BJ (cell line): ENCODE results near the gene UBA3. TPM values are rescaled to one million over a fixed set of nuclear protein-coding genes. Genes with fewer than 3 reads are reported as not detected.

Experiments
- CTCF ChIA-PET: fragments of 350-600 bp; formaldehyde crosslinking; extraction: SDS; loops from one replicate; lab custom pipeline; 2021; ENCODE audit warnings: antibody characterized with exemption, inconsistent platforms; lab: Yijun Ruan, JAX
- POLR2A ChIA-PET: fragments of 300-600 bp; sonication (Branson Sonifier 250); formaldehyde crosslinking; extraction: SDS; loops from one replicate; lab custom pipeline; 2021; ENCODE audit warnings: antibody characterized with exemption; lab: Charles Lee
- DNase-seq: peaks from one replicate; pipeline ENCODE4 v3.0.0-alpha.2; 2011; ENCODE audit warnings: low read depth
- H3K27me3 ChIP-seq: 2 replicates; pipeline ENCODE4 v1.6.0; 2011; ENCODE audit warnings: low read length; ENCODE audit not compliant: control insufficient read depth, insufficient read depth
- H3K36me3 ChIP-seq: 2 replicates; pipeline ENCODE4 v1.5.1; 2011; ENCODE audit warnings: low read length; ENCODE audit not compliant: control insufficient read depth, insufficient read depth
- H3K4me3 ChIP-seq: 2 replicates; pipeline ENCODE4 v1.5.1; 2011; ENCODE audit warnings: low read depth, mild to moderate bottlenecking, control low read depth, low read length
- polyA plus RNA-seq: library from polyadenylated mRNA; depleted of rRNA; stranded (reverse); fragments of >200 nt; gene quantifications from 2 replicates; pipeline ENCODE4 v1.2.3, GENCODE V29; 2011
- TF ChIP-seq, protein P1 (sequence below): IDR thresholded peaks from 2 replicates; pipeline ENCODE4 v1.5.1; 2011; ENCODE audit warnings: low read depth, mild to moderate bottlenecking, control low read depth, inconsistent platforms, low read length, moderate library complexity; ENCODE audit not compliant: insufficient read depth

UBA3 gene
- polyA plus RNA-seq, 1 experiment: 36.6 TPM

DNA sequence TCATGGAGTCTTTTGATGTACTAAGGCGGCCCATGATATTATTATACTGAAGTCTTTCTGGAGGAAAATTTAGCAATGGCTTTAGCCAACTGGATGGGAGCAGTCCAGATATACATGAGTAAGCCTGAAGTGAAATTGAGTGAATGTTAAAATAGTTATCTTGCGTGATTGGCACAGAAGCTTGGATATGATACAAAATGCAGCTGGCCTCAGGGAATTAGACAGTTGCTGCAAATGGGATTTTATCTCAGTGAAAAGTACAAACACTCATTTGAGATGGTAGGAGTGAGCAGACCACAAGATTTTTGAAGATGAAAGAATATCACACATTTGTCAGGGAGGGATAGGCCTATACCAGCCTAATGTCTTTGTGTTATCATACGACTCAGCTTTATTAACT is 33.4 kb upstream of the UBA3 start:
- CTCF ChIA-PET: interaction anchor here (0.7 to 1.0 kb wide), 2 partner anchors 8 to 62 kb away, joined by 3 read pairs; no protein-coding TSS in a partner anchor
- POLR2A ChIA-PET: no interaction called here
- Histone ChIP-seq H3K27me3 (no peaks in the 10 kb centered on the region), H3K4me3 (no peak overlapping the region), H3K36me3 (no peaks in the 10 kb centered on the region)
- no peak for DNase-seq
- TF ChIP-seq, protein P1, sequence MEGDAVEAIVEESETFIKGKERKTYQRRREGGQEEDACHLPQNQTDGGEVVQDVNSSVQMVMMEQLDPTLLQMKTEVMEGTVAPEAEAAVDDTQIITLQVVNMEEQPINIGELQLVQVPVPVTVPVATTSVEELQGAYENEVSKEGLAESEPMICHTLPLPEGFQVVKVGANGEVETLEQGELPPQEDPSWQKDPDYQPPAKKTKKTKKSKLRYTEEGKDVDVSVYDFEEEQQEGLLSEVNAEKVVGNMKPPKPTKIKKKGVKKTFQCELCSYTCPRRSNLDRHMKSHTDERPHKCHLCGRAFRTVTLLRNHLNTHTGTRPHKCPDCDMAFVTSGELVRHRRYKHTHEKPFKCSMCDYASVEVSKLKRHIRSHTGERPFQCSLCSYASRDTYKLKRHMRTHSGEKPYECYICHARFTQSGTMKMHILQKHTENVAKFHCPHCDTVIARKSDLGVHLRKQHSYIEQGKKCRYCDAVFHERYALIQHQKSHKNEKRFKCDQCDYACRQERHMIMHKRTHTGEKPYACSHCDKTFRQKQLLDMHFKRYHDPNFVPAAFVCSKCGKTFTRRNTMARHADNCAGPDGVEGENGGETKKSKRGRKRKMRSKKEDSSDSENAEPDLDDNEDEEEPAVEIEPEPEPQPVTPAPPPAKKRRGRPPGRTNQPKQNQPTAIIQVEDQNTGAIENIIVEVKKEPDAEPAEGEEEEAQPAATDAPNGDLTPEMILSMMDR: no peak

DNA sequence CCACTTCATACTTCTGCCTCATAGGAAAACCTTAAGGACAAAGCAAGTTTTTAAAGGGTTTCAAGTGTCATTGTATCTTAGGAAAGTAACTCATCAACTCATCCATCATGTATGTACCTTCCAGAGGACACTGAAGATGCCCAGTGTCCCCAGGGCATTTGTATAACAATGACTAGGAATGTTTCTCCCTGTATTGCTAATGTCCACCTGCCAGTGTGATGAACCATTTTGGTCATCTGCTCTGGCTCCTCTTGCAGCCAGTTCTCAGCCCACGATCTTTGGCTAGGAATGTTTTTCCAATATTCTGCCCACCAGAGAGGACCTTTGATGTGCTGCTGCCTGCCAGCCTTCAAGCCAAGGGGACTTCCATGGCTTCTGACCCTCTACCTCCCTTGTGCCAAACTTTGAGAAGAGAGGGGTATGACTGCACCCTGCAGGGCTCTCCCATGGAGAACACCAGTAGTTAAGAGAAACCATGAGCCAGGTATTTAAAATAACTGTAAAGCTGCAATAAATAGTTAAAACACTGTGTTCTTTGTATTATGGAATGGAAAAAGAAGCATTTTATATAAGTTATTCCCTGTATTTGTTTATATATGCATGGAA is 30.9 kb upstream of the UBA3 start:
- no peak overlapping the region for H3K4me3 ChIP-seq
- no peak for DNase-seq
- POLR2A ChIA-PET: no interaction called here

DNA sequence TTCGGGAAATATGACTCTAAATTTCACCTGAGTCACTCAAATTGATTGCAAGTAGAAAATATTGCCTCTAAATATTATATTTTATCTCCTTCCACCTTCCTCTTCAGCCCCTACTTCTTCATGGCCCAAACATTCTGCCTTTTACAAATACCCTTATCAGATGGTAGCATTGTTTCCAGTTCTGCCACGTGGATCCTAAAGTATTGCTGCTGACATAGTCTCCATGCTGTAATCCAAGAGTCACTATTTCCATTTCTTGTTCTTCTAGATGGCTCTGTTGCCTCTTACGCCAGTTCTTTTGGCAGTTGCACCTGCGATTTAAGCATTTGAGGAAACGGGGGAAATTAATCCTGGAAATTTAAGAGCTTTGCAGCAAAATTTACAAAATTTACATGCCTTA is 28.6 kb upstream of the UBA3 start:
- CTCF ChIA-PET: interaction anchor here (8.0 kb wide), 1 partner anchor 12 kb away, joined by 75 read pairs; the partner anchor contains the start of gene LMOD3
- Histone ChIP-seq H3K36me3 (no peaks in the 10 kb centered on the region), H3K4me3 (no peak overlapping the region), H3K27me3 (no peaks in the 10 kb centered on the region)
- no peak for DNase-seq
- POLR2A ChIA-PET: no interaction called here
- TF ChIP-seq, protein P1: no peak

More for the DNA sequence above, 30.9 kb upstream of the UBA3 start:
- TF ChIP-seq, protein P1: no peak
- Histone ChIP-seq H3K27me3 (no peaks in the 10 kb centered on the region), H3K36me3 (no peaks in the 10 kb centered on the region)
- CTCF ChIA-PET: interaction anchor here (8.0 kb wide), 1 partner anchor 9 kb away, joined by 75 read pairs; the partner anchor contains the start of gene LMOD3

DNA sequence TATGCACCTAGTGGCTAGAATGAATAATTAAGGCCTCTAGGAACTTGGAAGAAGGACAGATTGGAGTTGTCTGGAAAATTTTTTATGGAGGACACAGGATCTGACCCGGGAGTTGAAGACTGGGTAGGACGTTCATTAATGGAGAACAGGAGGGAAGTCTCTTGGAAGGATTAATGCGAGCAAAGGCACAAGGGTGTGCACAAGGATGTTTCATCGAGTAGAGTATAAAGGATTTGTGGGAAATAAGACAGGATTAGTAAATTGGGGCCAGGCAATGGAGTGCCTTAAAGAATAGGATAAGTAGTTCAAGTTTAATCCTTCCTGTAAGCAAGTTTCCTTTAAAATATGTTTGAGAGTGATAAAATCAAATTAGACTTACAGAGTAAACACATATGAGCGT is 27.7 kb upstream of the UBA3 start:
- CTCF ChIA-PET: interaction anchor here (0.6 to 8.0 kb wide), 2 partner anchors 13 to 205 kb away, joined by 6 to 75 read pairs; partner anchors contain the start of gene LMOD3
- no peak for DNase-seq
- TF ChIP-seq, protein P1: no peak
- Histone ChIP-seq H3K36me3 (no peaks in the 10 kb centered on the region), H3K27me3 (no peaks in the 10 kb centered on the region), H3K4me3 (no peak overlapping the region)
- POLR2A ChIA-PET: no interaction called here

DNA sequence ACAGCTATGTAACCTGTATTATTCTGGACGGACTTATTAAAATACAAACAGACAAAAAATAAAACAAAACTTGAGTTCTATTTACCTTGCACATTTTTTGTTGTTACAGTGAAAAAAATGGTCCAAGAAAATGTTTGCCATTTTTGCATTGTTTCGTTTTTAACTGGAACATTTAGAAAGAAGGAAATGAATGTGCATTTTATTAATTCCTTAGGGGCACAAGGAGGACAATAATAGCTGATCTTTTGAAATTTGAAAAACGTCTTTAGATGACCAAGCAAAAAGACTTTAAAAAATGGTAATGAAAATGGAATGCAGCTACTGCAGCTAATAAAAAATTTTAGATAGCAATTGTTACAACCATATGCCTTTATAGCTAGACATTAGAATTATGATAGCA is 25.2 kb upstream of the UBA3 start:
- TF ChIP-seq, protein P1: no peak
- CTCF ChIA-PET: interaction anchor here (0.6 to 8.0 kb wide), 6 partner anchors 9 to 580 kb away, joined by 3 to 75 read pairs (median 4); partner anchors contain the start of gene LMOD3
- no peak for DNase-seq
- Histone ChIP-seq H3K4me3 (no peak overlapping the region), H3K27me3 (no peaks in the 10 kb centered on the region), H3K36me3 (peaks cover 3% of the 10 kb centered on the region; the same call in 1 of the 2 replicates)
- POLR2A ChIA-PET: no interaction called here
